NCI-H2196 (cell line): ENCODE data around the gene KLC3.
A peak's percentile ranks its signal among the peaks of the same experiment; 100 is the strongest.

ENCODE experiments used
- DNase-seq: peaks from one replicate; lab custom pipeline; 2025; ENCODE audit not compliant: unreplicated experiment; lab: John Stamatoyannopoulos, UW

KLC3 gene

DNA sequence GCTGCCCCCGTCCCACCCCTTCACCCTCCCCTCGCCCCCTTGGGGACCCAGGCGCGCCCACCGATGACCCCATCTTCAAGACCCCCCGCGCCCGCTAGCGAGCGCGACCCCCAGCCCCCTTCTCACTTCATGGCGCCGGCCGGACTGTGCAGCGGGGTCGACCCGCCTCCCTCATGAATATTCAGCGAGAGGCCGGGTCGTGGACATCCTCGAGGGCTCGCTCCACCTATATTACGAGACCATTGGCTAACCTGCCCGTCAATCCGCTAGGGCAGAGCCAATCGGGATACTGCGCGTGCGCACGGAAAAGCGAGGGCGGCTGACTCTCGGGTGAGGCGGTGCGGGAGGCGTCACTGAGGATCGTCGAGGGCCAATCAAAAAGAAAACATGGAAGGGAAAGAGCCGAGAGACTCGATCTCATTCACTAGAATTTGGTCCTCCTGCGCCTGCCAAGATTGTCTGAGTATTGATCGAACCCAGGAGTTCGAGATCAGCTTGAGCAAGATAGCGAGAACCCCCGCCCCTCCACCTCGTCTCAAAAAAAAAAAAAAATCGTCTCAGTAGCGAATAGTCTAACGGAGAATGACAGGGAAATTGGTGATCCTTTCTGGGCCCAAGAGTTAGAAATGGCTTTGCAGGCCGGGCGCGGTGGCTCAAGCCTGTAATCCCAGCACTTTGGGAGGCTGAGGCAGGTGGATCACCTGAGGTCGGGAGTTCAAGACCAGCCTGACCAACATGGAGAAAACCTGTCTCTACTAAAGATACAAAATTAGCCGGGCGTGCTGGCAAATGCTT lies 30.1 kb downstream of the KLC3 start, which contains the start of gene ERCC2:
Gene ERCC2 (minus strand): TSS at position 164 of the 795 bp plus-strand sequence. CDS start 33 bp downstream, at position 131.
- DNase-seq: peak; percentile 98

DNA sequence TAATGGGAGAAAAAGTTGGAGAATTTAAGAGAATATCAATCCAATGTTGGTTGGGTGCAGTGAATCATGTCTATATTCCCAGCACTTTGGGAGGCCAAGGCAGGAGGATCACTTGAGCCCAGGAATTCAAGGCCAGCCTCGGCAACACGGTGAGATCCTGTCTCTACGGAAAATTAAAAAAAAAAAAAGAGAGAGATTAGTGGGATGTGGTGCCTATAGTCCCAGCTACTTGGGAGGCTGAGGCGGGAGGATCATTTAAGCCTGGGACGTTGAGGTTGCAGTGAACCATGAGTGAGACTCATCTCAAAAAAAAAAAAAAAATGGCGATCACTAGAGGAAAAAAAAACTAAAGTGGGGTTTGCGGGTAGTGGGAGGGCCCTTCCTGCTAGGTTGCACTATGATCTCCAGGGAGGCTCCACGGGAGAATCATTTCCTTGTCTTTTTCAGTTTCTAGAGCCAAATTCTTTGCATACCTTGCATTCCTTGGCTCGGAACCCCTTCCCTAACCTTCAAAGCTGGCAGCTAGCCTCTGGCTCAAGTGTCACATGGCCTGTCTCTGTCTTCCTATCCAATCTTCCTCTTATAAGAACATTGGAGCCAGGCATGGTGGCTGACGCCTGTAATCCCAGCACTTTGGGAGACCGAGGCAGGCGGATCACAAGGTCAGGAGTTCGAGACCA lies 35.6 kb downstream of the KLC3 start:
- DNase-seq: no peak

DNA sequence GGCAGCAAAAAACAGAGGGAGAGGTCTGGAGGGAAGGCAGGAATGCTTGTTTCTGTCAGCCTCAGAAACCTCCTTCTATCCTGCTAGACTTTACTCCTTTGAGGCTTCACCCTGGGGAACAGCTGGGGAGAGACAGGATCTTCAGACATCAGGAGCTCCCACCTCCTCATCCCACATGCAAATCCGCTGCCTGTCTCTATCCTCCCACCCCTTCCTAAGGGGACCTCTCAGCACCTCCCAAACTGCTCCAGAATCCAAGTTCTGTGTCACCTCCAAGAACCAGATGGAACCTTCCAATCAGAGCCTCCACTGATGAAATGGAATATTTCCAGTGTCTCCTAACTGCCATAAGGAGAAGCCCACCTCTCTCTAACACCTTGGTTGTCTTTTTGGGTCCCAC lies 39.6 kb downstream of the KLC3 start:
- no peak for DNase-seq

DNA sequence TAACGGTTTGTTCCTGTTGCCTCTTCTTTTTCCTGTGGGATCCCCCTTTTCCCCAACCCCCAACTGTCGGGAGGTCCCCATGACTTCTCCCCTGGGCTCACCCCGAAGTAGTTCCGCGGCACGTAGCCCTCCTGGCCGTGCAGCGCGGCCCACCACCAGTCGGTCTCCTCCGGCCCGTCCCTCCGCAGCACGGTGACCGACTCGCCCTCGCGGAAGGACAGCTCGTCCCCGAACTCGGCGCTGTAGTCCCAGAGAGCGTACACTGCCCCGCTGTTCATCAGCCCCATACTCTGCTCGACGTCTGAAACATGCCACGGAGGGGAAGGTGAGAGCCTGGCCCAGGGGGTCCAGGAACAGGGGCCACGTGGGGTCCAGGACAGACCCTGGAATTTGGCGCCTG lies 41.9 kb downstream of the KLC3 start:
- DNase-seq: no peak

DNA sequence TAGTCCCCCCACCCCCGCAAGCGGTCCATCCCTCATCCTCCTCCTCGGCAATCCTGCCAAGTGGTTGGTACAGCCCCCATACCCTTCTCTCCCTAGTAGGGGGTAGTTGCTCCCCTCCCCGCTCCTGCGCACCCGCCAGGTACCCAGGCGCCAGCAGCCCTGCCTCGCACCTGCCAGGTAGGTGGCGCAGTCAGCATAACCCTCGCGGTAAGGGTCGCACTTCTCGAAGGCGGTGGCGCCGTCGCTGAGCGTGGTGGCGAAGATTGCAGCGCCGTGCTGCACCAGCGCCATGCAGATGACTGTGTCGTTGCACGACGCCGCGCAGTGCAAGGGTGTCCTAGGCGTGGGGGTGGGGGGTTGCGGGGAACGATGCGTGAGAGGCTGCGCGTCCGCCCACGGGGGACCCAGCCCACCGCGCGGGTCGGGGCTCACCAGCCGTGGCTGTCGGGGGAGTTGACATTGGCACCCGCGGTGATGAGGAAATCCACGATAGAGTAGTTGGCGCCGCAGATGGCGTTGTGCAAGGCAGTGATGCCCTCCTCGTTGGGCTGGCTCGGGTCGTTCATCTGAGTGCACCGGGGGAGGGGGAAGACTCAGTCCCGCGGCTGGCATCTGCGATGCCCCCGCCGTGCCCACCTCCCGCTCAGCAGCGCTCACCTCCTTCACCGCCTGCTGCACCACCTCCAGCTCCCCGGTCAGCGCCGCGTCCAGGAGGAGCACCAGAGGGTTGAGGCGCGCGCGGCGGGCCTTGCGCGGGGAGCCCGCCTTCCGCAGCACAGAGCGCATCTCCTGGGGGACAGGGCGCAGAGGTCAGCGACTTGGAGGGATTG lies 45.1 kb downstream of the KLC3 start:
- no peak for DNase-seq

DNA sequence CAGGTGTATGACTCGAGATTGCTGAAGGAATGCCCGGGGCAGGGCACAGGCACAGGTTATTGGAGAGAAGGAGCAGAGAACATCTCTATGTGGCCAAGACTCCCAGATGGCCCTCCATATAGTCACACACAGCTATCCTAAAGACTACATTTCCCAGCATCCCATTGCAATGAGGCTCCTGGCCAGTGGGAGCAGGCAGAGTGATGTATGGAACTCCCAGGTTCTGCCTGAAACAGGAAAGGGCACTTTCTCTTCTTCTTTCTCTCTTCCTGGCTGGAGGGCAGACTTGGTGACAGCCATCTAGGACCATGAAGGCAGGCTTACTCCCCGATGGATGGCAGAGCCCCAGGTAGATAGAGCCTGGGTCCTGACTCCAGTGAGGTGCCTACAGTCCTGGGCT lies 50.8 kb downstream of the KLC3 start:
- DNase-seq: peak; percentile 35

DNA sequence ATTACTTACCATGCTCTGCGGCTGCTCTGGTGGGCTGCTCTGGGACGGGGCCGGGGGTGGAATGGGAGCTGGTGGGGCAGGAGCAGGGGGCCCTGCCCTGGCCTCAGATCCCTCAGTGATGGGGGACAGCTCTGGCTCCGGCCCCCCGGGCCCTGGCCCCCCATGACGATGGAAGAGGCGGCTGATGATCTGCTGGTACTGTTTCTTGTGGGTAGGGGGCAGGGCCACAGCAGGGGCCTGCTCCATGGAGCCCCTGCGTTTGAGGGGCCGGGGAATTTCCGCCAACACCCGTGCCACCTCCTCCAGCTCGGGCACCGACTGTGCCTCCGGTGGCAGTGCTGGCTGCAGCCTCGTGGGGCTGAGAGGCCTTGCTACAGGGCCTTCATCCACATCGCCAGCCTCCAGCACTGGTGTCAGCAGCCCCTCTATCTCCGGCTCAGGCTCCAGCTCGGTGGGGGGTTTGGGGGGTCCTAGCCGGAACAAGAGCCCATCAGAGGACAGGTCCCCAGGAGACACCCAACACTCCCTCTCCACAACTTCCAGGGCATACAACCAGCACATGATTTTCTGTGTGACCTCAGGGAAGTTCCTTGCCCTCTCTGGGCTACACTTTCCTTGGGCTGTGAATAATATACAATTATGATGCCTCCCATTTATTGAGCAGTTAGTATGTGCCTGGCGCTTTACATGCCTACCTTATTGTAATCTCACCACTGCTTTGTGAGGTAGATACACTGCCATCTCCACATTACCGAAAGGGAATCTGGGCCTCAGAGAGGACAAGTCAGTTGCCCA lies 51.5 kb downstream of the KLC3 start:
- DNase-seq: no peak

DNA sequence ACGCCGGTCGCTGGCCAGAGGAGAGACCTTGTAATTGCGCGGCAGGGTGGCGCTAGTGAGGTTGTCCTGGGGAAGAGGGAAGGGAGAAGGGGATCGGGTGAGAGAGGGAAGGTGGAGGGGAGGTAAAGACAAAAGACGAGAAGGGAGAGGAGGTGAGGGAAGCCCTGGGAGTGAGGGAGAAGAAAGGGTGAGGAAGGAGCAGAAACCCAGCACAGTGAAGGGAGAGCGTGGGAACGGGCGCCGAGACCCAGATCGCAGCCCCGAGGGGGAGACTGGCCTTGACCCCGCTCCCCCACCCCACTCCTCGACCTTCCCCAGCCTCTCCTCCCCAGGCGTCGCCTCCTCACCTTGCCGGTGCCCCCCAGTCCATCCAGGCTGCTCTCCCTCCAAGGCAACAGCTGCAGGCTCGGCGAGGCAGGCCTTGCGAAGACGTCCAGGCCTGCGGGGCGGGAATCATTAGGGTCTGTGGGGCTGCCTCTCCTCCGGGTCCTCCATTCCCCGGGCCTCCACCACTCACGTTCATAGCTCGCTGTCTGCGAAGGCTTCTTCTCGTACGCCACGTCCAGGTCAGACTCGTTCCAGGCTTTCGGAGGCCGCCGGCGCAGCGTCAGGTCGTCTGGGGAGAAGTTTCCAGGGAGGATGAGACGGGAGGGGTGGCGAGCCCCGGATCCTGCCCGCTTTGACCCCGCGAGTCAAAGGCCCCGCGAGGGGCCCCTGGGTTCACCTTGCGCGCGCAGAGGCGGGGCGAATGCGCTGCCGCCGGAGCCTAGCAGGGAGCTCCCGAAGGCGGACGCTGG lies 55.5 kb downstream of the KLC3 start:
- no peak for DNase-seq

DNA sequence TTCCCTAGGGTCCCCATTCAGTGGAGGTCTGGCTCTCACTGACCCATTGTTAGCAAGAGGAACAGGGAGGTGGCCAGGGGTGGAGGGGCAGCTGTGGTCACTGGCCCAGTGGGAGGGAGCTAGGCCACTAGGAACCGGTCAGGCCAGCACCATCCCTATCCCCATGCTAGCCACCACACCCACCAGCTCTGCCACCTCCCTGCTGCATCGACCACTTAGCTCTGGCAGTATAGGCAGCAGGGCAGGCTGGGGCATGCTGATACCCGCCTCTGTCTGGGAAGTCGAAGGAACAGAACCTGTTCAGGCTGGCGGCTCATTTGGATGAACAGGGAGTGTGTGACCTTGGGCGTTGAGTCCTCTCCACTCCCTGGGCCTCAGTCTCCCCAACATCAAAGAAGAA lies 59.6 kb downstream of the KLC3 start:
- no peak for DNase-seq
